IPS DF 19.7 (cell line): ENCODE results near the gene PI4K2A.
"Not testable (repeated sequence)": the region's sequence is repeated elsewhere in the genome, so short reads cannot be mapped to it uniquely, and the experiment has no call there.

Experiments used
- DNase-seq: peaks from one replicate; pipeline ENCODE4 v3.0.0-alpha.2; 2013; ENCODE audit warnings: low read depth, low spot score

PI4K2A gene

DNA sequence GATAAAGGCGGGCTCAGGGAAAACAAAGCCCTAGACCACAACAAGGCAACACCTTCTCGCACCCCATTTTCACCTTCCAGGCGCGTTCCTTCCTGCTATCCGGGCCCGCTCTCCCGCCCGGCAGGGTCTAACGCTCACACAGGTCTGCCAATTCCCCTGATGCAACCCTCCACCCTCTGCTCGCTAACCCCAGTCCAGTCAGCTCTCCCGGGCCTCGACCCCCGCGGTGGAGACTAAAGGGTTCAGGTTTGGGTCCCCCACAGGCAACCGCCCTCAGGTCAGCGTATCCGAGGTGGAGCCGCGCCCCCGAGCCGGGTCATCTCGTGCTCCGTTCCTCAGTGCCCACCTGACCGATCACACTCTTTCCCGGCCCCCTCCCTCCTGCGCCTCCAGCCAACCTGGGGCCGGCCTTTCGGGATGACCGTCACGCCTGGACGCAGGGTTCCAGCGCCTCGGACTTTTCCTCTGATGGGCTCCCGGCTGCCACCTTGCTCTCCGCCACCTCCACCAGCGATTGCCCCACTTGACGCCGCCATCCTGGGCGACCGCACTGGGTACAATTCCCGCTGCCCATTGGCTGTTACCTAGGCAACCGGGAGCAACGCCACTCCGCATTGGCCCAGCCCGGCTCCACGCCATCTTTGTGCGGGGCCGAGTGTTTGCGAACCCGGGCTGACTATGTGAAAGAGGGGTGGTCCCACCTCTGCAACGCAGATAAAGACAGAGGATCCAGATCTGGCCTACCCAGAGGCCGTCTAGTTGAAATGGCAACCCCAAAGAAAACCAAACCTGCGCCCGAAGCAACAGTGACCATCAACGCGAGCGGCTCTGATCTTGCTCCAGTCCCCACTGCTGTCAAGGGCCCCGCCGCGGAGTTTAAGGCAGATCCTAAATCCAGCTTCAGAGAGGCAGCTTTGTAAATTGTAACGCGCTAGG, 7.3 kb upstream of the PI4K2A start, which contains the start of gene MORN4:
MORN4 (minus strand) TSS at position 552 of the 936 bp plus-strand sequence. CDS start 13,847 bp downstream, outside the sequence.
- peak; percentile 86 for DNase-seq

DNA sequence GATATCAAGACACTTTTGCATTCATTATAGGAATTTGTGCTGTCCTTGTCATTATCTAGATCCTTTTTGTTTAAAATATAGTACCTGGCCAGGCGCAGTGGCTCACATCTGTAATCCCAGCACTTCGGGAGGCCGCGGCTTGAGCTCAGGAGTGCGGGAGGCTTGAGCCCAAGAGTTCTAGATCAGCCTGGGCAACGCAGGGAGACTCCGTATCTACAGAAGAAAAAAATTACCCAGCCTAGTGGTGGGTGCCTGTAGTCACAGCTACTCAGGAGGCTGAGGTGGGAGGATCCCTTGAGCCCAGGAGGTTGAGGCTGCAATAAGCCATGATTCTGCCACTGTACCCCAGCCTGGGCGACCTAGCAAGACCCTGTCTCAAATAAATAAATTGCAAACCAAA, 6.5 kb upstream of the PI4K2A start:
- no peak for DNase-seq

DNA sequence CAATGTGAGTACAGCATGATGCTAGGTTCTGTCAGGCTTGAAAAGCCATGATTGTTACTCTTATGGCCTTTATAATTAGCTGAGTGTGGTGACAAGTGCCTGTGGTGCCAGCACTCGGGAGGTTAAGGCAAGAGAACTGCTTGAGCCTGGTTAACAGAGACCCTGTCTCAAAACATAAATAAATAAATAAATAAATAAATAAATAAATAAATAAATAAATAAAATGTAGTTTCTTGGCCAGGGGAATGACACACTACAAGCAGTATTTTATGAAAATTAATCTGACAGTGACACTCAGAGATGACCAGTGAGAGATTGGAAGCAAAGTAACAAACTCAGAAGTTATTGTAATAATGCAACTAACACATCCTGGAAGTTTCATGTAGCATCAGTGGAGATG, 4.9 kb upstream of the PI4K2A start:
- DNase-seq: no peak

DNA sequence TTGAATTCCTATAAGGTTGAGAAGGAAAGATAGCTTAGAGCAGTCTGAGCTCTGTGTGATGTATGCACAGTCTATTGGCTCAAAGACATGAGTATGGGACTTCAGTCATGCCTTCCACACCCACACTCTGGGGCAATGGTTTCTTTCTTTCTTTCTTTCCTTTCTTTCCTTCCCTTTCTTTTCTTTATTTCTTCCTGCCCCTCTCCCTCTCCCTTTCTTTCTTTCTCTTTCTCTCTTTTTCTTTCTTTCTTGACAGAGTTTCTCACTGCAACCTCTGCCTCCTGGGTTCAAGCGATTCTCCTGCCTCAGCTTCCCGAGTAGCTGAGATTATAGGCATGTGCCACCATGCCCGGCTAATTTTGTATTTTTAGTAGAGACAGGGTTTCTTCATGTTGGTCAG, 1.4 kb upstream of the PI4K2A start:
- DNase-seq: not testable (repeated sequence)

DNA sequence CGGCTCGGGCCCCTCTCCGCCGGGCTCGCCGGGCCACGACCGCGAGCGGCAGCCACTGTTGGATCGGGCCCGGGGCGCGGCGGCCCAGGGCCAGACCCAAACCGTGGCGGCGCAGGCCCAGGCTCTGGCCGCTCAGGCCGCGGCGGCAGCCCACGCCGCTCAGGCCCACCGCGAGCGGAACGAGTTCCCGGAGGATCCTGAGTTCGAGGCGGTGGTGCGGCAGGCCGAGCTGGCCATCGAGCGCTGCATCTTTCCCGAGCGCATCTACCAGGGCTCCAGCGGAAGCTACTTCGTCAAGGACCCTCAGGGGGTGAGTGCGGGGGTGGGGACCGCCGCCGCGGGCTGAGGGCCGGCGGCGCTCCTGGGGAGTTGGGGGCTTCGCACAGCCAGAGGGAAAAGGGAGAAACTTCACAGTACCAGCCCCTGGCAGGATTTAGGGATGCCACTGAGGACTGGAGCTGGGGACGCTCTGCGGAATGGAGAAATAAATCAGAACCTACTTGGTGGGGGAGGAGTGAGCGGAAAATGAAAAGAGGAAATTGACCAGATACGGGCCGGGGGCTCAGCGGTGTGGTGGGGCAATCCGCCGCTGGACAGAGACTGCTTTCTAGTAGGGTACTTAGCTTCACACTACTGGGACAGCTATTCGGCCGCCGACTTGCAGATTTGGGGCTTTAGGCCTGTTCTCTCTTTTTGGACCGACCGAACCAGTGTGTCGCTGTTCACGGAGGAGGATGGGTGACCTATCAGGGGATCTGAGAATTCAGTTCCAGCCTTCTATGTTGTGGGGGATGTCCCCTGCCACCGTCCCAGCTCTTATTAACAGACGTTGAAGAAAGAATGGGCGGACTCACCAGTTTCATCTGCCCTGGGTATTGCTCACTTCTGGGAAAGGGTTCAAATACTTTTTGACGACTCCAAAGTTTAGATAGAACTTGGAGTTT, 669 bp downstream of the PI4K2A start:
- no peak for DNase-seq

DNA sequence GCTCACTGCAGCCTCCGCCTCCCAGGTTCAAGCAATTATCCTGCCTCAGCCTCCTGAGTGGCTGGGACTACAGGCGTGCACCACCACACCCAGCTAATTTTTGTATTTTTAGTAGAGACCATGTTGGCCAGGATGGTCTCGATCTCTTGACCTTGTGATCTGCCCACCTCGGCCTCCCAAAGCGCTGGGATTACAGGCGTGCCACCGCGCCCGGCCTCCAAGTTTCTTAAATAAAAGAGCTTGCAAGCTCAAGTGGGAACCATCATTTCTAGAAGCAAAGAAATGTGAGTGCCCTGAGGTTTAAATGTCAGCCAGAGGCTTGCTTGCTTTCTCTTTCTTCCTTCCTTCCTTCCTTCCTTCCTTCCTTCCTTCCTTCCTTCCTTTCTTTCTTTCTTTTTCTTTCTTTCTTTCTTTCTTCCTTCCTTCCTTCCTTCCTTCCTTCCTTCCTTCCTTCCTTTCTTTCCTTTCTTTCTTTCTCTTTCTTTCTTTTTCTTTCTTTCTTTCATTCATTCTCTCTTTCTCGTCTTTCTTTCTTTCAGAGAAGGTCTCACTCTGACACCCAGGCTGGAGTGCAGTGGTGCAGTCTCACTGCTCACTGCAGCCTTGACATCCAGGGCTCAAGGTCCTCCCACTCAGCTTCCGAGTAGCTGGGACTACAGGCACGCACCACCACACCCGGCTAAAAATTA, 2.1 kb downstream of the PI4K2A start:
- DNase-seq: not testable (repeated sequence)

DNA sequence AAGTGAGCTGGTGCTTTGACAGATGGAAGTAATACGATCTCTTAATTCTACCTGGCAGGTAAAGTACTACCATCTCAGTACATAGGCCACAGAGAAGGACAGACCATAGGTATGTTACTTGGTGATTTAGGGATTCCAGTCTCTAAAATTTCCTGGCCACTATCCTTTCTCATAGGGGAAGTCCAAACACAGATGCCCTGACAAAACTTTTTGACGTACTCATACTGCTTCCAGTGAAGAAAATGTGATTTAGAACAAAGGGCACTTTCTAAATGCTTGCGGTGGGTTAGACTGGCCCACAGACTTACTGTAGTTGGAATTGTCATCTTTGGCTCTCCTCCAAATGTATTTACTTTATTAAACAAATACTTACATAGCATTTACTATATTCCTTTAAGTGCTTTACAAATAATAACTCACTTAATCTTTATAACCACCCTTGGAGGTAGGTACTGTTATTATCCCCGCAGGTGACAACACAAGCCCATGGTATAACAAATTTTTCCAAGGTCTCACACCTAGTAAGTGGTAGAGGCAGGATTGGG, 3.0 kb downstream of the PI4K2A start:
- no peak for DNase-seq

DNA sequence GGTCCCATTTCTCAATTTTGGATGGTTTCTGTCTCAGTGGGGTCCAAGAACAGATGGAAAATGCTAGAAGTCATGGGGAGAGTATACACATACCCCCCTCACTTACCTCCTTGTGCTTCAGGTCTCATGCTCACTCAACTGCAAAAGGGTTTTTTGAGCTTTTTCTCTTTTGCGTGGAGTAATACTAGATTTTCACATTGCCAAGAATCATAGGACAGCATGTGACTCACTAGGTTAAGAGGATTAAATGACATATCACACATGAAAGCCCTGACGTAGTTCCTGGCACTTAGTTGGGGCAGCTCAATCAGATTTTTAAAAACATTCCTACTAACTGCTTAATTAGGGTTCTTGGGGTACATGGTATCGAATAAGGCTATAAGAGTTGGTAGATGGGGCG, 4.5 kb downstream of the PI4K2A start:
- DNase-seq: no peak

DNA sequence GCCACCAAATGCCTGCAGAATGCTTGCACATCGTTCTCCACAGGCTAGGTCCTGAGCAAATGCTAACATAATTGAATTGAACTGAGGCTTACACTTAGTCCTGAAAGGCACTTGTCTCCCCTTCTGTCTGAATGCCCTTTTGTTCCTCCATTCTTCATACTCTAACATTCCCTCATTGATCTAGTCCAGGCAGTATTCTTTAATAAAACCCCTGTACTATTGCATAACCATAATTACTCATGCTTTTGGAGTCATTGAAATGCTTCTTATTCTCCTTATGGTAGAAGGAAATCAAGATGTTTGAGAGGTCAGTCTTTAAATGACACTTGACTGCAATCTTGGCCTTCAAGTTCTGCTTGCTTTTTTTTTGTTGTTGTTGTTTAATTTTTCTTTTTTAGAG, 7.1 kb downstream of the PI4K2A start:
- no peak for DNase-seq

DNA sequence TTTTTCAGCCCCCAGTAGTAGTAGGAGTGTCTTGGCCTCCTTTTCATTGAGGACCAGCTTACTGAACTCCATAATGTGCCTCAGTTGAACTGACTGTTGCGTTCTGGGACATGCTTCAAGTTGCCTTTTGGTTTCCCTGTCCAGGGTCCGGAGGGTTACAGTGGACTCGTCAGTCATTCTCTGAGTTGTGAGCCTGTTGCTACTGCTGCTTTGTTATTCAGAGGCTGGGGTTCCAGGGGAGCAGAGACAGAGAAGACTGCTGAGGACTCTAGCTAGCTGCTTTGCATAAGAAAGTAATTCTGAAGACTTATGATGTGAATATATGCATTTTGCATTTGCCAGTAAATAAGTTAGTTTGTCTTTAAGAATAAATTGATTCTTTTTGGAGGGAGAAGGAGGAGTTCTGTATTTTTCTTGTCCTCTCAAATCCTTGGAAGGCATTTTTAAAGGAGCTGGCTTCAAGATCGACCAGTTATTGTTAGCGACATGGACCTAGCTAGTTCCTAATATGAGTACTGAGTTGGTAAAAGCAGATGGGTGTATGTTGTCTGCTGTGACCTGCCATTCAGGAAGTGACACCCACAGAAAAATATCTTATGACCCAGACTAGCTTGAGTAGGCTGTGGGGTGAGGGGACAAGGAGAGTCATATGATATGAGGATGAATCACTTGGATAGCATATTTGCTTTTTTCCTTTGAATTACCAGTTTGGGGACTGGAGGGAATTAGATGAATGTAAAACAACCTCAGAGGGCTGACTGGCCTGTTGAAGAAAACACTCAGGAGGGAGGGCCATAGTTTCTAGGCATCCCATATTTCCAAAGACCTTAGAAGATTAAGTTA, 8.3 kb downstream of the PI4K2A start:
- no peak for DNase-seq

DNA sequence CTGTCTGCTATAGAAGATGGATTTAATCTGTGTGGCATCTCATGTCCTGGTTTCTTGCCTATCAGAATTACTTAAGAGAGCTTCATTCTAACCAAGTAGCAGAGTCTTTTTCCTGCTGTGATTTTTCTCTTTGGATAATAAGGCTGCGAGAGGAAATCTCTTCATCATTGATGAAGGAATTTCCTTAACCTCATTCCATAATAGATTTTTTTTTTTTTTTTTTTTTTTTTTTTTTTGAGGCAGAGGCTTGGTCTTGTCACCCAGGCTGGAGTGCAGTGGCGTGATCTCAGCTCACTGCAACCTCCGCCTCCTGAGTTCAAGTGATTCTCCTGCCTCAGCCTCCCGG, 8.9 kb downstream of the PI4K2A start:
- DNase-seq: not testable (repeated sequence)

DNA sequence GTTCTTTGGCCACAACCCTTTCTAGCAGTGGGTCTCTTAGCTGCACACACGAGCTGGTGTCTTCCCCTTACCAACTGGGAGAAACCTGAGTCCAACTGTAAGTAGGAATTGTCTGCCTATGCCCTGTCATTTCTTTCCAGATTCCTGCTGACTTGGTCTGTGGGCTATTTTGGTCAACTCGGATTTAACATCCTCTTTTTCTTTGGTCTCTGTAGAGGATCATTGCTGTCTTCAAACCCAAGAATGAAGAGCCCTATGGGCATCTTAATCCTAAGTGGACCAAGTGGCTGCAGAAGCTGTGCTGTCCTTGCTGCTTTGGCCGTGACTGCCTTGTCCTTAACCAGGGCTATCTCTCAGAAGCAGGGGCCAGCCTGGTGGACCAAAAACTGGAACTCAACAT, 10.3 kb downstream of the PI4K2A start:
- DNase-seq: no peak

DNA sequence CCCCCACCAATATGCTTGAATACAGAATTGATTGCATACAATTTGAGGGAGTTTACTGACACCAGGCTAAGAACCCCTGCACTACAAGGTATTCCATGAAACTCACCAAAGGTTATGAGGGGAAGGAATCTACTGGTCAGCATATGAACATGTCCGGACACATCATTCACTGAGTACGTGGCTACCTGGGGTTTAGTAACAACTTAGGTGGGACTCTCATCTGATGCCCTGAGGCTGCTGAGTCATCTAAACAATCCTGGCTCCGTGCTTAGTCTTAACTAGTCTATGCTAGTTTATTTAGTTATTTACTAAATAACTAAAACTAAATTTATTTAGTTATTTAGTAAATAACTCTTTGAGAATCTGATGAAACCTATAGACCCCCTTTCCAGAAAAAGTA, 11.3 kb downstream of the PI4K2A start:
- DNase-seq: no peak

DNA sequence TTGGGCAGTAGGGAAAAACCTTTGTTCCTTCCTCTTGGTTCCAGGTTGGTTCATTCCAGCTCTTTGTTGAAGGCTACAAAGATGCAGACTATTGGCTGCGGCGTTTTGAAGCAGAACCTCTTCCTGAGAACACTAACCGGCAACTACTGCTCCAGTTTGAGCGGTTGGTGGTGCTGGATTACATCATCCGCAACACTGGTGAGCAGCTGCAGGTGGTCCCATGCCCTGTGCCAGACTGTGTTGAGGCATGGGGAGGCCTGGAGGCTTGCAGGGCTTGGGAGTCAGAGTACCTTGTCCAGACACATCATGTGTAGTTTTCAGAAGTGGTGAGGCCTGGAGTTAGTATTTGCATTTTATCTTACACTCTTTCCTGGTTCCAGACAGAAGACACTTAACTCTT, 16.3 kb downstream of the PI4K2A start:
- no peak for DNase-seq

DNA sequence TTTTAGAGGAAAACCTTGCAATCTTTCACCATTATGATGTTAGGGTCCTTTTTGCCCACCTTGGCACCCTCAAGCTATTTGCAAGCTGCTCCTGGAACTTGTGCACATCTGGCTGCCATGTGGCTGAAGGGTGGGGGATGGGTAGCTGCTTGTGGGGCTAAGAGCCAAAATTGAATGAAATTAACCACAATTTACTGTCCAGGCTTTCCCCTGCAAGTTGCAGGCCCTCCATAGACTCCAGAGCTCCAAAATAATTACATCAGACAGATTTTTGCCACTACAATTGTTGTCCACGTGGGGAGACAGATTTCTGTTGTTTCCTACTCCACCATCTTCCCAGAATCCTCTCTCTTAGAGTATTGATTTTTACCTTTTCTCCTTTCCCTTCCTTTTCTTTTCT, 19.1 kb downstream of the PI4K2A start:
- no peak for DNase-seq

DNA sequence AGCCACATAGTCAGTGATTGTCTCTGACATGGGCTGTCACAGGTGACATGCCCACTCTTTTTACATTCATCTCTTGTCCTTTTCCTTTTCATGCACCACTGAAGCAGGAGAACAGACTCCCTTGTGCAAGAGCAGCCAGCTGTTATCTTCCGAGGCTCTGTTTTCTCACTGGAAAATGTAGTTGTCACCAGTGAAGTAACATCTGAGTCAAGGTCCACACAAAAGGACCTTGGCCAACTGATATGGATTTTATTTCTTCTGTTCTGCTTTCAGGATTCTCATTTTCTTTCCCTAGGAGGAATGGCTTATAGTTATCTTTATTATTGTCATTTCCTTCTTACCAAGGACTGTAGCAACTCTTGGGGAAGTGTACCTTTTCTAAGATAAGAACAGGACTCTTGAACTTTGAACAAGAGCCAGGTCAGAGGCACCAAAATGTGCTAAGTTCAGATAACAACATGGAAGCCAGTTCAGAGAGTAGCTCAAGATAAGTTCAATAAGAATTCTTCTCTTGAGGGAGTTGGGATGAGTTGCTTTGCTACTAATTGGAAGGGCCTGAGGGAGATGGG, 23.9 kb downstream of the PI4K2A start:
- DNase-seq: no peak

DNA sequence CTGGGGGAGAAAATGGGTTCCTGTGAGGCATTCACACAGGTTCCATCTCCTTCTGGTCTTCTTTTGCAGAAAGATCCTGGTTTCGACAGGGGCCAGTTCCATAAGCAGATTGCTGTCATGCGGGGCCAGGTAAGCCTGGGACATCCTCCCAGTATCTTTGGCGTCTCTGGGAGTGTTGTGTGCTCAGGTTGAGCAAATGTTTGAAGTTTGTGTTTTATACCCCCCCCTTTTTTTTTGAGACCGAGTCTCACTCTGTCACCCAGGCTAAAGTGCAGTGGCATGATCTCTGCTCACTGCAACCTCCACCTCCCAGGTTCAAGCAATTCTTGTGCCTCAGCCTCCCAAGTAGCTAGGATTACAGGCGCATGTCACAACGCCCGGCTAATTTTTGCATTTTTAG, 26.5 kb downstream of the PI4K2A start:
- DNase-seq: no peak

DNA sequence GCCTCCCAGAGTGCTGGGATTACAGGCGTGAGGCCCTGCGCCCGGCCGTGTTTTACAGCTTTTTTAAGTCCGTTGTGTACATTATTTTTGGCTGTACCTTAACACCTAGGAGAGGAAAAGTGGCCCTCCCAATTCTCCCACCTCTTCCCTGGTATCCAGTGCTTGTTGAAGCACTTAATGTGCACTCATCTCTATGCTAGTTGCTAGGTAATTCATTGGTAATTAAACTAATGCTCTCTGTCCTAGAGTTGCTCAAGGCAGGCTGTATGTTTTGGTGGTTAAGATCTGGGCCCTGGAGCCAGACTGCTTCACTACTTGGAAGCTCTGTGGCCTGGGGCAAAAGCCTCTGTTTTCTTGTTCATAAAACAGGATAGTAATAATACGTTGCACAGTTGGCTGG, 27.0 kb downstream of the PI4K2A start:
- DNase-seq: no peak

DNA sequence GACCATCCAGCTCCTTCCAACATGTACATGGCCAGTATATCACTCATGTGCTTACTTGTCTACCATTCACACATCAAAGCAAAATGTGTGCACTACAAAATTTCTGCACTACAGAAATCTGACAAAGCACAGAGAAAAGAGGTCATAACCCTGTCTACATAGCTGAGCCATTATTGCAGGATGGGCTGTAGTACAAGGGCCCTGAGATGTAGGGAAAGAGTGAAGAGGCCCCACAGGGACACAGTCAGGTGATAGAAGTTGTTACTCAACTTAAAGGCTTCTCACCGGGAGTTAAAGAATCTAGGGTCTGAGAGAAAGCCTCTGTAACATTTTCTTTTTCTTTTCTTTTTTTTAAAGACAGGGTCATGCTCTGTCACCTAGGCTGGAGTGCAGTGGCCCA, 29.1 kb downstream of the PI4K2A start:
- no peak for DNase-seq
